ENCODE data around the gene ZNHIT2. TPM values are rescaled to one million over a fixed set of nuclear protein-coding genes. Genes with fewer than 3 reads are reported as not detected.

ZNHIT2 gene
- total RNA-seq, 2 experiments from 2014 or later = 11.5 to 32.4 TPM

DNA sequence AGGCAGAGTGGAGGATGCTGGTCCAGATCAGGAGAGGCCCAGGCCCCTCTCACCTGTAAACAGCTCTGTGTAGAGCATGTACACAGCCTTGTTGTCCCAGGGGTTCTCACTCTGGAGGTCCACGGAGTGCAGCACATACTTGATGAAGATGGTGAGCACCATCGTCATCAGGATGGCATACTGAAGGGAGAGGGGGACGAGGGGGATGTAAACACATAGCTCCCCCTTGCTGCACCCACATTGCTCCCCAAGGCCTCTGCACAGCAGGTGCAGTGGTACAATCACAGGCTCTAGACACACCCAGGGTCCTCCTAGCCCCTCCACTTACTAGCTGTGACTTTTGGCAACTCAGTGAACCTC lies 13.9 kb upstream of the ZNHIT2 start:
- no peak for DNase-seq (ENCODE audit: low spot score)
- H3K4me1 ChIP-seq (ENCODE audit: insufficient read depth, low read length, poor library complexity, severe bottlenecking) = peaks cover 55% of the 10 kb centered on the region
- H4K20me1 ChIP-seq (ENCODE audit: insufficient read depth, low read length) = no peaks in the 10 kb centered on the region
- H3K79me2 ChIP-seq (ENCODE audit: insufficient read depth, low read depth, low read length) = peaks cover 56% of the 10 kb centered on the region
- H3K36me3 ChIP-seq (ENCODE audit: insufficient read depth, low read length) = peaks cover 76% of the 10 kb centered on the region
- no TSS peak for BruUV-seq (replicated peaks)
- TF ChIP-seq, protein P1, sequence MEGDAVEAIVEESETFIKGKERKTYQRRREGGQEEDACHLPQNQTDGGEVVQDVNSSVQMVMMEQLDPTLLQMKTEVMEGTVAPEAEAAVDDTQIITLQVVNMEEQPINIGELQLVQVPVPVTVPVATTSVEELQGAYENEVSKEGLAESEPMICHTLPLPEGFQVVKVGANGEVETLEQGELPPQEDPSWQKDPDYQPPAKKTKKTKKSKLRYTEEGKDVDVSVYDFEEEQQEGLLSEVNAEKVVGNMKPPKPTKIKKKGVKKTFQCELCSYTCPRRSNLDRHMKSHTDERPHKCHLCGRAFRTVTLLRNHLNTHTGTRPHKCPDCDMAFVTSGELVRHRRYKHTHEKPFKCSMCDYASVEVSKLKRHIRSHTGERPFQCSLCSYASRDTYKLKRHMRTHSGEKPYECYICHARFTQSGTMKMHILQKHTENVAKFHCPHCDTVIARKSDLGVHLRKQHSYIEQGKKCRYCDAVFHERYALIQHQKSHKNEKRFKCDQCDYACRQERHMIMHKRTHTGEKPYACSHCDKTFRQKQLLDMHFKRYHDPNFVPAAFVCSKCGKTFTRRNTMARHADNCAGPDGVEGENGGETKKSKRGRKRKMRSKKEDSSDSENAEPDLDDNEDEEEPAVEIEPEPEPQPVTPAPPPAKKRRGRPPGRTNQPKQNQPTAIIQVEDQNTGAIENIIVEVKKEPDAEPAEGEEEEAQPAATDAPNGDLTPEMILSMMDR (conservative IDR thresholded peaks at IDR 0.05; ENCODE audit: low read length) = no peak
- TF ChIP-seq EZH2phosphoT487 (IDR thresholded peaks at IDR 0.05; ENCODE audit: borderline replicate concordance, low read depth, low read length) = no peak
- H3K4me3 ChIP-seq (ENCODE audit: low read depth, low read length, poor library complexity, severe bottlenecking) = peak overlapping the region; percentile 98
- H2AFZ ChIP-seq (ENCODE audit: low read length) = no peak overlapping the region
- H3K9me2 ChIP-seq (ENCODE audit: insufficient read depth, low read length) = no peaks in the 10 kb centered on the region
- ChIA-PET POLR2A (interaction anchor here (1.0 to 6.1 kb wide), 9 partner anchors 10 to 51 kb away, joined by 3 to 47 read pairs (median 5); partner anchors contain the start of genes CAPN1, FAU, MRPL49 and TM7SF2), CTCF (ENCODE audit: unreplicated experiment) (interaction anchor here (0.5 to 0.9 kb wide), 2 partner anchors 282 to 416 kb away, joined by 3 to 5 read pairs; no protein-coding TSS in a partner anchor)
- peak overlapping the region; percentile 98 for H3K27ac ChIP-seq (ENCODE audit: low read depth, low read length, poor library complexity, severe bottlenecking)
- intact Hi-C loops (cut with micrococcal nuclease; ENCODE audit: unreplicated experiment) = loop anchor here (5.0 kb wide), 2 partner anchors 36 to 279 kb away; no protein-coding TSS in a partner anchor
- H3K4me2 ChIP-seq (ENCODE audit: low read length) = peak overlapping the region; percentile 99
- no peaks in the 10 kb centered on the region for H3K9me3 ChIP-seq (ENCODE audit: low read length)

DNA sequence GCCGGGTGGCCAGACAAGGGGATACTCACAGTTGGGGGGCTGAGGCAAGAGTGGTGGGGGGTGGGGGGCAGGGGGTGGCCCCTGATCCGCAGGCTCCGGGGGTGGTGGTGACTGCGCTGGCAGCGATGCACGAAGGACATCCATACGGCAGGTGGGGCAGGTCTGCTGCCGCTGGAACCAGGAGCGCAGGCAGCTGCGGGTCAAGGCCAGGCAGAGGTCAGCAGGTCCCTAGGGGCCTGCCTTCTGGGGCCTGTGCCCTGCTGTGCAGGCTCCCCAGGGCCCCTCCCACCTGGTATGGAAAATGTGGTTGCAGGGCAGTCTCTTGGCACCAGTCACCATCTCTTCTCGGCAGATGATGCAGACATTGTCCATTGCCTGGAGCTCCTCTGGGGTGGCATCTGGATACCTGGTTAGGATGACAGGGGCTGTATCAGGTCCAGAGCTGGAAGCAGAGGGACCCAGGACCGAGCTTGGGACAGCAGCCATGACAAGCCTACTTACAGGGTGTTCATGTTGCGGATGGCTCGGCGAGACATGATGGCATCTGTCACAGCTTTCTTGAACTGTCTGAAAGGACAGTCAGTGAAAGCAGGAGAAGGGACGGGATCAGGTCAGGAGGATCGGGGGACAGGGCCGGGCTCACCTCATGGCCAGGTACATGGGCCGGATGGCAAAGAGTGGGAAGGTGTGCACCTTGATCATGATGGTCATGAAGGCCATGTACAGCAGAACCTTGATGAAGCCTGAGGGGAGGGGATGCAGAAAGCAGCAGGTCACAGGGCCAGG lies 13.3 kb upstream of the ZNHIT2 start:
- Histone ChIP-seq H3K27ac (ENCODE audit: low read depth, low read length, poor library complexity, severe bottlenecking) (peak overlapping the region; percentile 98), H3K79me2 (ENCODE audit: insufficient read depth, low read depth, low read length) (peaks cover 55% of the 10 kb centered on the region), H3K4me2 (ENCODE audit: low read length) (peak overlapping the region; percentile 99), H4K20me1 (ENCODE audit: insufficient read depth, low read length) (no peaks in the 10 kb centered on the region), H3K9me3 (ENCODE audit: low read length) (no peaks in the 10 kb centered on the region), H3K4me1 (ENCODE audit: insufficient read depth, low read length, poor library complexity, severe bottlenecking) (peaks cover 49% of the 10 kb centered on the region), H2AFZ (ENCODE audit: low read length) (no peak overlapping the region), H3K36me3 (ENCODE audit: insufficient read depth, low read length) (peaks cover 82% of the 10 kb centered on the region), H3K9me2 (ENCODE audit: insufficient read depth, low read length) (no peaks in the 10 kb centered on the region), H3K4me3 (ENCODE audit: low read depth, low read length, poor library complexity, severe bottlenecking) (peak overlapping the region; percentile 98)
- no peak for TF ChIP-seq EZH2phosphoT487 (IDR thresholded peaks at IDR 0.05; ENCODE audit: borderline replicate concordance, low read depth, low read length)
- TF ChIP-seq, protein P1 (conservative IDR thresholded peaks at IDR 0.05; ENCODE audit: low read length) = no peak
- CTCF ChIA-PET (ENCODE audit: unreplicated experiment) = interaction anchor here (0.5 kb wide), 1 partner anchor 417 kb away, joined by 3 read pairs; no protein-coding TSS in a partner anchor
- no TSS peak for BruUV-seq (replicated peaks)
- intact Hi-C loops (cut with micrococcal nuclease; ENCODE audit: unreplicated experiment) = loop anchor here (5.0 kb wide), 2 partner anchors 36 to 279 kb away; no protein-coding TSS in a partner anchor
- DNase-seq (ENCODE audit: low spot score) = peak; percentile 73
- POLR2A ChIA-PET = interaction anchor here (0.6 to 6.1 kb wide), 10 partner anchors 9 to 134 kb away, joined by 3 to 47 read pairs (median 5); partner anchors contain the start of genes CAPN1, FAU, MRPL49 and TM7SF2
